D721Med (cell line): ENCODE measurements around the gene RAB6B.

ENCODE experiments used
- DNase-seq: peaks from one replicate; pipeline ENCODE4 v3.0.0; 2011; ENCODE audit warnings: low spot score; ENCODE audit not compliant: insufficient read length
- FAIRE-seq: peaks from 2 replicates; lab custom pipeline; 2011; peaks lifted over from hg19 to GRCh38; lab: Jason Lieb, UNC
- TF ChIP-seq, protein P1 (sequence below): IDR thresholded peaks from 2 replicates; pipeline ENCODE4 v1.5.1; 2012; ENCODE audit warnings: mild to moderate bottlenecking, control low read depth; ENCODE audit not compliant: insufficient read depth; ENCODE audit errors: missing control alignments

The RAB6B gene

DNA sequence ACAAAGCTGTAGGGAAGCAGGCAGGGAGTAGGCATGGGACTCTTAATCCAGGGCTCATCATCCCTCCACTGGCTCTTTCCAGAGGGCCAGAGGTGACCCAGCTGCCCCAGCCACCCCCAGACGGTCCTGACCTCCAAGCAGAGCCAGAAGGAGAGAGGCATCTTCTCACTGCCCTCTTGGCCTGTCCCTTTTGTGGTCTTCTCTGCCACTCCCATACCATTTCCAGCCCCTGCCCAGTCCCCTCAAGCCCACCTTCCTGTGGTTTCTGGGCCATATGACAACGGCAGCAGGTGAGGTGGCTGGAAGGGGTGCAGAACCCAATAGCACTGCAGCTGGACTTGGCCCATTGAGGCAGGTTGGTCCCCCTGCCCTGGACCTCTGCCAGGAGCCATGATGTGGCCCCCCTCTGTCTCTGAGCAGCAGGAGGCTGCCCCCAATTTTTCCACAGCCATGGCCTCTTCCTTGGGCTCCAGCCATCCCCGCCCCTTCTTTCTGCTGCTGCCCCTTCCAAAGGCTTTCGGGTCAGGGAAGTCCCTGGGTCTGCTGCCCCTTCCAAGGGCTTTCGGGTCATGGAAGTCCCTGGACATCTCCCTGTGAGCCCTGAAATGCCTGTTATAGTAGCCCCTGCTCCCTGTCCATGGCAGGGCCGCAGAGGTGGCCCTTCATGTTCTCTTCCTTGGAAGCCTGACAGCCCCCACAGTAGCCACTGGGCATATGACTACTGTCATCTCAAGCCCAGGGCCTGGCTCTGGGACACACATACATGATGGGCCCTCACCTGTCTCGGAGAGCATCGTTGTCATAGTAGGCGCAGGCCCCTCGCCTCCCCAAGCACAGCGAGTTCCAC, 39.5 kb upstream of the RAB6B start:
- DNase-seq: no peak

DNA sequence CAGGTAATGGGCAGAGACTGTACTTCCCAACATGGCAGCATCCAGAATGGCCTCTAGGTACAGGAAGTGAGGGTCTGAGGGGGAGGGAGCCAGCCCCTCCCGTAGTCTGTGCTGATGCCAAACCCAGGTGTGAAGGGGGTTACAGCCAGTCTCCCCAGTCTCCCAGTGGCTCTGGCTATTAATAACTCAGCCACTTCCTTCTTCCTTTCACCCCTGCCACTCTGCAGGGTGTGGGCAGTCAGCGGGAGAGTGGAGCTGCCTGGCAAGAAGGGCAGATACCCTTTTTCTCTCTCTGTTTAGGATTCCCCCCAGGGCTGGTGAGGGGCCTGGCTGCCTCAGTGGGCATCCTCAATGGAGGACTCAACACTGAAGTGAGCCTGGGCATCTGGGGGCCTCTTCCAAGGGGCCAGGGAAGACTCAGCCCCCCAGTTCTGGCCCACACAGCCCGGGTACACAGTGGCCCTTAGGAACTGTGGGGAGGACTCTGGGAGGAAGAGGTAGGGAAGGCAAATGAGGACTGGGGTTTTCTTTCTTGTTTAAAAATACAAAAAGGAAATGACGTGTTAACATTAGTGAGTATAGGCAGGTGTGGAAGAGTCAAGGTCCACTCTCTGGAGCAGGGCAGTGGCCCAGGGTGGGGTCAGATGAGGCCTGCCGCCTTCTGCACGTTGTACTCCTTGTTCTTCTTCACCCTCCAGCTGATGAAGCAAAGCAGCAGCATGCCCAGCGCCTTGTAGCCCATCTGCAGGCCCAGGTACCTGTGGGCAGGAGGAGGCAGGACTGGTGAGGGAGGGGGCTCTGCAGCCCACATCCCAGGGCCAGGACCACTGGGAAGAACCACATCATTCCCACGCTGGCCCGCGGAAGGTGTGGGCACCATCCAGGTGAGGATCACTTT, 38.6 kb upstream of the RAB6B start:
- DNase-seq (no peak), FAIRE-seq (no peak)
- TF ChIP-seq, protein P1, sequence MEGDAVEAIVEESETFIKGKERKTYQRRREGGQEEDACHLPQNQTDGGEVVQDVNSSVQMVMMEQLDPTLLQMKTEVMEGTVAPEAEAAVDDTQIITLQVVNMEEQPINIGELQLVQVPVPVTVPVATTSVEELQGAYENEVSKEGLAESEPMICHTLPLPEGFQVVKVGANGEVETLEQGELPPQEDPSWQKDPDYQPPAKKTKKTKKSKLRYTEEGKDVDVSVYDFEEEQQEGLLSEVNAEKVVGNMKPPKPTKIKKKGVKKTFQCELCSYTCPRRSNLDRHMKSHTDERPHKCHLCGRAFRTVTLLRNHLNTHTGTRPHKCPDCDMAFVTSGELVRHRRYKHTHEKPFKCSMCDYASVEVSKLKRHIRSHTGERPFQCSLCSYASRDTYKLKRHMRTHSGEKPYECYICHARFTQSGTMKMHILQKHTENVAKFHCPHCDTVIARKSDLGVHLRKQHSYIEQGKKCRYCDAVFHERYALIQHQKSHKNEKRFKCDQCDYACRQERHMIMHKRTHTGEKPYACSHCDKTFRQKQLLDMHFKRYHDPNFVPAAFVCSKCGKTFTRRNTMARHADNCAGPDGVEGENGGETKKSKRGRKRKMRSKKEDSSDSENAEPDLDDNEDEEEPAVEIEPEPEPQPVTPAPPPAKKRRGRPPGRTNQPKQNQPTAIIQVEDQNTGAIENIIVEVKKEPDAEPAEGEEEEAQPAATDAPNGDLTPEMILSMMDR: no peak

More for the DNA sequence above, 39.5 kb upstream of the RAB6B start:
- no peak for FAIRE-seq
- TF ChIP-seq, protein P1: no peak

DNA sequence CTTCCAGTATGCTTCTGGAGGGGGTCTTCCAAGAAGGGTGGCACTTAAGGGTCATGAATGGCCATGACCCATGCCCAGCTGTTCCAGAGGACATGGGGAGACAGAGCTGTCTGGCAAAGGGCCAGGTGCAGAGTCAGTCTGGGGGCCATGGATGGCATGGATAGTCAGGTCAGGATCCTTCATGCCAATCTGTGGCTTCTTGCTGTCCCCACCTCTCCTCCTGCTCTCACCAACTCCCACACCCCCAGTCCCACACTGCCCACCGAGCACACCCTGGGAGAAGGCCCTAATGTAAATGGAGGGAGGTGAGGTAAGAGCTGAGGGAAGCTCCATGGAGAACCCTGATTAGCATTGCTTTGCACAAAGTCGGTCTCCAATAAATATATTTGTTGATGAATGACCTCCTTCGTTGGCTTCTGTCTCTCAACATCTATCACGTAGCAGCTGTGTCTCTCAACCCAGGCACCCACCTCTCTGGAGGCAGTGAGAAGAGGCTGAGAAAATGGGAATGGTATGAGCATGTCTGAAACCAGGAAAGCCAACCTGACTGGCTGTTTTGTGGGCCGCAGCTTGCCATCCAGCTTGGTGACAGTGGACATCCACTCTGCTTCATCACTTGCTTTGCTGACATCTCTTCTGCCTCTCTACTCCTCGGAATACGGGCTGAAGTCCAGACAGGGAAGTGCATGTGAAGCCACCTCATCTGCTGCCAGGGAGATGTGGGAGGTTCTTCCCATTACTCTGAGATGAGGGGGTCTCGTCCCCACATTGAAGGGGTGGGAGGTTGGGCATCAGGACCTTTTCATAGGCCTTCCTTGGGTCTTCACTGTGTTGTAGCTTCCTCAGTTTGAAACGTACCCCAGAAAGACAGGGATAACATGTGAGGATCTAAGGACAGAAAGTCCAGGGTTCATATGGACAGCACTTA, 37.7 kb upstream of the RAB6B start:
- DNase-seq (no peak), FAIRE-seq (no peak)
- TF ChIP-seq, protein P1: no peak

DNA sequence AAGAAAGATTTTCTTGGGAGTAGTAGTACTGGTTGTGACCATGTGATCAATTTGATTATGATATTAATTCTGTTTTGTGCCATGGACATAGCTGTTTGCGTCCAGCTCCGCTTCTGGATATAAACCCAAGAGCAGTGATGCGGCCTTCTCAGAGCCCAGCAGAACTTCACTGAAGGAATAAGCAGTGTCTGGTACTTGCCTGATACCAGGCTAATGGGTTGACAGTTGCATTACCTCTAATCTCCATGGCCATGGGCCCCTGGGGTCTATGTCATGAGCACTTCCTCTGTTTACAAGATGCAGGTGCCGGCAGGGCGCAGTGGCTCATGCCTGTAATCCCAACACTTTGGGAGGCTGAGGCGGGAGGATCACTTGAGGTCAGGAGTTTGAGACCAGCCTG, 36.3 kb upstream of the RAB6B start:
- FAIRE-seq (no peak), DNase-seq (no peak)
- TF ChIP-seq, protein P1: no peak

DNA sequence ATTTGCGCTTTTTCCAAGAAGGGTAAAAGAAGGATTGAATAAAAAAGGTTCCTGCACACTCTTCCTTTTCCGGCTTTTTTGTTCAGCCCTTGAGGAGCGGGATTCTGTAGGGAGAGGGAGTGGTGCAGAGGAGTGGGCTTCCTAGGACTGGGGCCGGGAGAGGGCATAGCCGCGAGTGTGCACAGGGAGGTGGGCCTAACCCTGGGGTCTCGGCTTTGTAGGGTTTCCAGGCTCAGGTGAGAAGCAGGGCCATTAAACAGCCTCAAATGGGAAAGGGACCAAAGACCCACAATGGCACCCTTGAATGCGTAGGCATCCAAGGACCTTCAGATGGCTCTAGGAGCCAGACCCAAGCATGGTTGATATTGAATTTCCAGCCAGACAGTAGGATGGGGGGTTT, 35.4 kb upstream of the RAB6B start:
- no peak for FAIRE-seq
- TF ChIP-seq, protein P1: no peak
- DNase-seq: no peak

DNA sequence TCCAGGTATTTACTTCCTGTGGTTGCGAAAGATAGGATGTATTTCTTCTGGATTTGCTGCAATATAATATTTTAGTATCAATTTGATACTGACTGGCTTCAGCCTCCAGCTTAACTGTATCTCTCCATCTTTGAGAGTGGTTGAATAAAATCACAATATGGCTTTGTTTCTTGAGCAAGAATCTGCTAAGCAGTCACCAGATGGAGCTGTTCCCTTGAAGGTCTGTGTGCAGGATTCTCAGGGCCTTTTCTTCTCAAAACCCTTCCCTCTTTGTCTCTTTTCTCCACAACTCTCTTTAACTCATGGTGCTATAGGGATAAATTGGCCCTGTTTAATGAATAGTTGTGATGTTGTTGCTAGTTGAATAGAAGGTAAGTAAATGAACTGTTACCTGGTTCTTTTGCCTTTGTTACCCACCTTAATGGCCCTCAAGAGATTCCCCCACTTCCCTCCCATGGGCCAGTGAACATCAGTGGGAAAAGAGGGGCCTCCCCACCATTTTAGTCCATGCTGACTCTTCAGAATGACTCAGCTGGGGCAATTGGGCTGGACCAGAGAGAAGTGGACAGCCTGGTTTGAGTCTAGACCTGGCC, 34.8 kb upstream of the RAB6B start:
- FAIRE-seq (peak; percentile 81), DNase-seq (no peak)
- TF ChIP-seq, protein P1: peak; percentile 75
